MM.1S (cell line): ENCODE data around the gene HERC2.

Source experiments
- DNase-seq: peaks from one replicate; pipeline ENCODE4 v3.0.0-alpha.2; 2015
- H2AFZ ChIP-seq: fragments of 300-600 bp; sonication (generic); 2 replicates; pipeline ENCODE4 v1.6.0; 2016; ENCODE audit warnings: antibody characterized with exemption, low read length
- H3F3A ChIP-seq: fragments of 300-600 bp; sonication (generic); 2 replicates; pipeline ENCODE4 v1.6.1; 2016; ENCODE audit warnings: mild to moderate bottlenecking, antibody characterized with exemption, low read length, moderate library complexity, mixed read lengths; ENCODE audit not compliant: insufficient read depth
- H3K27ac ChIP-seq: fragments of 300-600 bp; sonication (generic); 2 replicates; pipeline ENCODE4 v1.5.1; 2016; ENCODE audit warnings: mild to moderate bottlenecking, low read length
- H3K27me3 ChIP-seq: fragments of 300-600 bp; sonication (generic); replicated peaks from 2 replicates; pipeline ENCODE4 v1.6.0; 2016; ENCODE audit warnings: low read length; ENCODE audit not compliant: insufficient read depth
- H3K36me3 ChIP-seq: fragments of 300-600 bp; sonication (generic); replicated peaks from 2 replicates; pipeline ENCODE4 v1.6.1; 2016; ENCODE audit warnings: mild to moderate bottlenecking, low read length, mixed read lengths; ENCODE audit not compliant: insufficient read depth
- H3K4me1 ChIP-seq: fragments of 300-600 bp; sonication (generic); 2 replicates; pipeline ENCODE4 v1.6.1; 2016; ENCODE audit warnings: low read length, mixed read lengths
- H3K4me2 ChIP-seq: fragments of 300-600 bp; sonication (generic); 2 replicates; pipeline ENCODE4 v1.6.0; 2016; ENCODE audit warnings: low read depth, low read length
- H3K4me3 ChIP-seq: fragments of 300-600 bp; sonication (generic); 2 replicates; pipeline ENCODE4 v1.5.1; 2016; ENCODE audit warnings: low read length, mixed read lengths
- H3K79me2 ChIP-seq: fragments of 300-600 bp; sonication (generic); 2 replicates; pipeline ENCODE4 v1.6.1; 2016; ENCODE audit warnings: mixed run types, low read length, mixed read lengths
- H3K9ac ChIP-seq: fragments of 300-600 bp; sonication (generic); 2 replicates; pipeline ENCODE4 v1.6.1; 2016; ENCODE audit warnings: low read length, mixed read lengths
- H3K9me2 ChIP-seq: fragments of 300-600 bp; sonication (generic); replicated peaks from 2 replicates; pipeline ENCODE4 v1.6.1; 2016; ENCODE audit warnings: mild to moderate bottlenecking, low read length, mixed read lengths; ENCODE audit not compliant: insufficient read depth
- H3K9me3 ChIP-seq: fragments of 300-600 bp; sonication (generic); replicated peaks from 2 replicates; pipeline ENCODE4 v1.6.1; 2016; ENCODE audit warnings: mild to moderate bottlenecking, low read length, mixed read lengths; ENCODE audit not compliant: insufficient read depth
- H4K20me1 ChIP-seq: fragments of 300-600 bp; sonication (generic); 2 replicates; pipeline ENCODE4 v1.6.1; 2016; ENCODE audit warnings: mild to moderate bottlenecking, low read length, moderate library complexity, mixed read lengths; ENCODE audit not compliant: insufficient read depth
- CTCF ChIP-seq: fragments of 300-600 bp; sonication (generic); IDR thresholded peaks from 2 replicates; pipeline ENCODE4 v1.5.1; 2016; ENCODE audit warnings: antibody characterized with exemption, low read length, mixed read lengths
- EZH2 ChIP-seq: fragments of 300-600 bp; sonication (generic); optimal IDR thresholded peaks from 2 replicates; pipeline ENCODE3; 2017; ENCODE audit warnings: low read depth, mild to moderate bottlenecking, antibody characterized with exemption, low read length, mixed read lengths
- EZH2phosphoT487 ChIP-seq: fragments of 300-600 bp; sonication (generic); IDR thresholded peaks from 2 replicates; pipeline ENCODE4 v1.6.1; 2018; ENCODE audit warnings: antibody characterized with exemption, low read length

The HERC2 gene

GRCh38 chr15:28167042-28167441, 154.9 kb downstream of the HERC2 start:
- no peaks in the 10 kb centered on the region for H3F3A ChIP-seq
- H3K27me3 ChIP-seq = no peaks in the 10 kb centered on the region
- no peak overlapping the region for H3K9ac ChIP-seq
- H3K79me2 ChIP-seq = no peaks in the 10 kb centered on the region
- H3K4me2 ChIP-seq = no peak overlapping the region
- no peak for DNase-seq
- H3K9me3 ChIP-seq = no peaks in the 10 kb centered on the region
- TF ChIP-seq EZH2phosphoT487 = no peak
- TF ChIP-seq CTCF = no peak
- TF ChIP-seq EZH2 = no peak
- H3K4me1 ChIP-seq = no peaks in the 10 kb centered on the region
- no peaks in the 10 kb centered on the region for H3K9me2 ChIP-seq
- H2AFZ ChIP-seq = no peak overlapping the region
- no peaks in the 10 kb centered on the region for H4K20me1 ChIP-seq
- 0 out of 2 replicates have a peak, but pooled peaks cover 2% of the 10 kb centered on the region for H3K36me3 ChIP-seq
- H3K4me3 ChIP-seq = no peak overlapping the region
- no peak overlapping the region for H3K27ac ChIP-seq

- H2AFZ ChIP-seq = no peak overlapping the region
- H3K36me3 ChIP-seq = peaks cover 10% of the 10 kb centered on the region; the same call in 1 of the 2 replicates
- TF ChIP-seq EZH2phosphoT487 (no peak), CTCF (no peak), EZH2 (no peak)
- no peak overlapping the region for H3K4me3 ChIP-seq
- no peak overlapping the region for H3K27ac ChIP-seq
- no peaks in the 10 kb centered on the region for H3F3A ChIP-seq
- H3K9me3 ChIP-seq = 0 out of 2 replicates have a peak, but pooled peaks cover 3% of the 10 kb centered on the region
- H3K9me2 ChIP-seq = no peaks in the 10 kb centered on the region
- no peaks in the 10 kb centered on the region for H3K79me2 ChIP-seq
- H4K20me1 ChIP-seq = no peaks in the 10 kb centered on the region
- no peak overlapping the region for H3K9ac ChIP-seq
- H3K4me2 ChIP-seq = no peak overlapping the region
- H3K27me3 ChIP-seq = no peaks in the 10 kb centered on the region
- no peaks in the 10 kb centered on the region for H3K4me1 ChIP-seq
- DNase-seq = no peak
Observed at GRCh38 chr15:28165791-28166190, 156.2 kb downstream of the HERC2 start.

- DNase-seq = no peak
- no peak for TF ChIP-seq EZH2phosphoT487
- no peak for TF ChIP-seq EZH2
- TF ChIP-seq CTCF = no peak
- Histone ChIP-seq H3K4me1 (no peaks in the 10 kb centered on the region), H3K9me3 (0 out of 2 replicates have a peak, but pooled peaks cover 3% of the 10 kb centered on the region), H3K4me3 (no peak overlapping the region), H3K4me2 (no peak overlapping the region), H3K9ac (no peak overlapping the region), H3K27ac (no peak overlapping the region), H3K9me2 (no peaks in the 10 kb centered on the region), H2AFZ (no peak overlapping the region), H3K27me3 (no peaks in the 10 kb centered on the region), H4K20me1 (no peaks in the 10 kb centered on the region), H3K79me2 (no peaks in the 10 kb centered on the region), H3F3A (no peaks in the 10 kb centered on the region), H3K36me3 (peaks cover 10% of the 10 kb centered on the region; the same call in 1 of the 2 replicates)
Observed at GRCh38 chr15:28164876-28165275, 157.1 kb downstream of the HERC2 start.
